Endodermal cell (in vitro differentiated cells): Measurements from ENCODE around the gene CHMP1A. TPM values are rescaled to one million over a fixed set of nuclear protein-coding genes. Genes with fewer than 3 reads are reported as not detected.
A peak's percentile ranks its signal among the peaks of the same experiment; 100 is the strongest.

Experiments used
- DNase-seq: peaks from one replicate; pipeline ENCODE4 v3.0.0-alpha.2; 2017
- H3K27ac ChIP-seq: 2 replicates; pipeline ENCODE4 v1.5.1; 2013; ENCODE audit warnings: mild to moderate bottlenecking, low read depth, low read length, moderate library complexity
- H3K27me3 ChIP-seq: 2 replicates; pipeline ENCODE4 v1.6.1; 2013; ENCODE audit warnings: mild to moderate bottlenecking, low read length, moderate library complexity; ENCODE audit not compliant: insufficient read depth, control insufficient read depth, poor library complexity, severe bottlenecking
- H3K36me3 ChIP-seq: 2 replicates; pipeline ENCODE4 v1.7.0; 2013; ENCODE audit warnings: mild to moderate bottlenecking, low read length, moderate library complexity; ENCODE audit not compliant: control insufficient read depth, insufficient read depth
- H3K4me1 ChIP-seq: one replicate; pipeline ENCODE4 v1.7.0; 2013; ENCODE audit warnings: low read length; ENCODE audit not compliant: control insufficient read depth, insufficient read depth
- H3K4me3 ChIP-seq: 2 replicates; pipeline ENCODE4 v1.5.1; 2013; ENCODE audit warnings: mild to moderate bottlenecking, low read length, moderate library complexity
- H3K9ac ChIP-seq: 2 replicates; pipeline ENCODE4 v1.6.1; 2013; ENCODE audit warnings: mild to moderate bottlenecking, low read length, moderate library complexity; ENCODE audit not compliant: poor library complexity, severe bottlenecking; ENCODE audit errors: extremely low read depth
- H3K9me3 ChIP-seq: 2 replicates; pipeline ENCODE4 v1.6.1; 2013; ENCODE audit warnings: mild to moderate bottlenecking, low read length, moderate library complexity; ENCODE audit not compliant: control insufficient read depth
- H3K27ac Mint-ChIP-seq: 2 replicates; pipeline ENCODE4 v1.8.0; 2020; ENCODE audit warnings: mixed read lengths
- H3K27me3 Mint-ChIP-seq: 2 replicates; pipeline ENCODE4 v1.8.0; 2021; ENCODE audit warnings: mild to moderate bottlenecking, mixed read lengths; ENCODE audit not compliant: insufficient read depth
- H3K36me3 Mint-ChIP-seq: 2 replicates; pipeline ENCODE4 v1.8.0; 2020; ENCODE audit warnings: low read depth, mixed read lengths
- H3K4me1 Mint-ChIP-seq: 2 replicates; pipeline ENCODE4 v1.8.0; 2020; ENCODE audit warnings: mixed read lengths
- H3K4me3 Mint-ChIP-seq: 2 replicates; pipeline ENCODE4 v1.8.0; 2020; ENCODE audit warnings: mild to moderate bottlenecking, moderate library complexity, mixed read lengths
- H3K9me3 Mint-ChIP-seq: 2 replicates; pipeline ENCODE4 v1.8.0; 2020; ENCODE audit warnings: mild to moderate bottlenecking, mixed read lengths
- WGBS, 2 experiments: methylation state at CpG; one replicate each; pipeline versions ENCODE4 v1.1.5 to v1.1.7; 2013; ENCODE audit warnings: missing lambda C conversion rate in 2 of 2, mixed read lengths in 1 of 2; ENCODE audit not compliant: insufficient coverage in 1 of 2, insufficient read length in 1 of 2; 5-methylcytosine and 5-hydroxymethylcytosine counted together
- total RNA-seq, 2 donors: library from RNA; stranded (reverse); fragmentation: NEBNext Ultra II Directional in 1 of 2; extraction: Animal tissue kit (Norgen Biotek cat#: 25700) in 1 of 2; gene quantifications; 2 replicates in 1 of 2; 3 replicates in 1 of 2; pipeline ENCODE4 v1.2.1, GENCODE V29; 2021
- TF ChIP-seq, protein P1 (sequence below): fragments of 200-600 bp; sonication (generic); conservative IDR thresholded peaks from 2 replicates; pipeline ENCODE4 v1.5.0; 2021; ENCODE audit warnings: antibody characterized with exemption, mild to moderate bottlenecking

The CHMP1A gene
- total RNA-seq, 2 donors from 2014 or later: 104 to 106 TPM

DNA sequence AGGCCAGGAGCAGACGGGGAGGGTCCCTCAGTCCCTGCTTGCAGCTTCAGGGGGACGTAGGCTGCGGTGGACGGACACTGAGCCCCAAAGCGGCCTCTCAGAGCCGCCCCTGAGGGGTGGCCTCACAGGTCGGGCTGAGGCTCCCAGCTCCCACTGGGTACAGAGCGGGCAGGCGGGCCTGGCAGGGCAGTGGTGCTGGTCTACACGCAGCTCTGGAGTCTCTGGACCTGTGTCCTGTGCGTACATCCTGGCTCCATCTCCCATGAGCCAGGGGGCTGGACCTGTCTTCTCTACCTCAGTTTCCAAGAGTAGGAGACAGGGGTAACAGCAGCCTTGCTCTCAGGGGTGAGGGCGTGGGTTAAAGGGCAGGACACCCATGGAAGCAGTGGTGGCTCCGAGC is 42.3 kb downstream of the CHMP1A start:
- DNase-seq: no peak
- Histone ChIP-seq H3K36me3 (no peaks in the 10 kb centered on the region), H3K27me3 (no peaks in the 10 kb centered on the region), H3K9me3 (no peaks in the 10 kb centered on the region), H3K27ac (no peak overlapping the region), H3K9ac (no peak overlapping the region), H3K4me1 (peaks cover 7% of the 10 kb centered on the region), H3K4me3 (no peak overlapping the region)
- Mint-ChIP-seq H3K4me3 (no peak overlapping the region), H3K27ac (no peak overlapping the region), H3K4me1 (peaks cover 10% of the 10 kb centered on the region), H3K27me3 (no peaks in the 10 kb centered on the region), H3K36me3 (no peaks in the 10 kb centered on the region), H3K9me3 (peaks cover 2% of the 10 kb centered on the region)
- TF ChIP-seq, protein P1, sequence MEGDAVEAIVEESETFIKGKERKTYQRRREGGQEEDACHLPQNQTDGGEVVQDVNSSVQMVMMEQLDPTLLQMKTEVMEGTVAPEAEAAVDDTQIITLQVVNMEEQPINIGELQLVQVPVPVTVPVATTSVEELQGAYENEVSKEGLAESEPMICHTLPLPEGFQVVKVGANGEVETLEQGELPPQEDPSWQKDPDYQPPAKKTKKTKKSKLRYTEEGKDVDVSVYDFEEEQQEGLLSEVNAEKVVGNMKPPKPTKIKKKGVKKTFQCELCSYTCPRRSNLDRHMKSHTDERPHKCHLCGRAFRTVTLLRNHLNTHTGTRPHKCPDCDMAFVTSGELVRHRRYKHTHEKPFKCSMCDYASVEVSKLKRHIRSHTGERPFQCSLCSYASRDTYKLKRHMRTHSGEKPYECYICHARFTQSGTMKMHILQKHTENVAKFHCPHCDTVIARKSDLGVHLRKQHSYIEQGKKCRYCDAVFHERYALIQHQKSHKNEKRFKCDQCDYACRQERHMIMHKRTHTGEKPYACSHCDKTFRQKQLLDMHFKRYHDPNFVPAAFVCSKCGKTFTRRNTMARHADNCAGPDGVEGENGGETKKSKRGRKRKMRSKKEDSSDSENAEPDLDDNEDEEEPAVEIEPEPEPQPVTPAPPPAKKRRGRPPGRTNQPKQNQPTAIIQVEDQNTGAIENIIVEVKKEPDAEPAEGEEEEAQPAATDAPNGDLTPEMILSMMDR: no peak
- 87 to 94% methylated on average over 6 to 13 of the region's 13 CpGs for WGBS, 2 experiments

DNA sequence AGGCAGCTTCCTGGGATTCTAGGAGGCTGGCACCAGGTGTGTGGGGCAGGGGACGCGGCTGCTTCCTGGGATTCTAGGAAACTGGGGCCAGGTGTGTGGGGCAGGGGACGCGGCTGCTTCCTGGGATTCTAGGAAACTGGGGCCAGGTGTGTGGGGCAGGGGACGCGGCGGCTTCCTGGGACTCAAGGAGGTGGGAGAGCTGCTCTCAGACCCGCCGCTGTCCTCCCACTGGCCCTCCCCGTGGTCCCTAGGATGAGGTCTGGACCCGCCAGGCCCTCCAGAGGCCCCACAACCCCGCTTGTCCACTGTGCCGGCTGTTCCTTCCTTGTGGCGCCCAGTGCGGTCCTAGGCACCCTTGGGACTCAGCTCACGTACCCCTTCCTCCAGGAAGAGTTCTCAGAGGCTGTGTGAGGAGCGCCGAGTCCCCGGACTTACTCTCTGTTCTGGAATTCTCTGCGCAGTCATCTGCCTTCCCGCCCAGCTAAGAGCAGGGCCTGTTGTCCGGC is 43.5 kb downstream of the CHMP1A start:
- Mint-ChIP-seq H3K27me3 (no peaks in the 10 kb centered on the region), H3K4me1 (peaks cover 10% of the 10 kb centered on the region), H3K27ac (no peak overlapping the region), H3K4me3 (no peak overlapping the region), H3K9me3 (peaks cover 2% of the 10 kb centered on the region), H3K36me3 (no peaks in the 10 kb centered on the region)
- Histone ChIP-seq H3K27me3 (no peaks in the 10 kb centered on the region), H3K4me3 (no peak overlapping the region), H3K9me3 (no peaks in the 10 kb centered on the region), H3K27ac (no peak overlapping the region), H3K9ac (no peak overlapping the region), H3K36me3 (no peaks in the 10 kb centered on the region), H3K4me1 (peaks cover 7% of the 10 kb centered on the region)
- TF ChIP-seq, protein P1: no peak
- WGBS, 2 experiments: 94% methylated on average over 22 of the region's 22 CpGs
- no peak for DNase-seq

DNA sequence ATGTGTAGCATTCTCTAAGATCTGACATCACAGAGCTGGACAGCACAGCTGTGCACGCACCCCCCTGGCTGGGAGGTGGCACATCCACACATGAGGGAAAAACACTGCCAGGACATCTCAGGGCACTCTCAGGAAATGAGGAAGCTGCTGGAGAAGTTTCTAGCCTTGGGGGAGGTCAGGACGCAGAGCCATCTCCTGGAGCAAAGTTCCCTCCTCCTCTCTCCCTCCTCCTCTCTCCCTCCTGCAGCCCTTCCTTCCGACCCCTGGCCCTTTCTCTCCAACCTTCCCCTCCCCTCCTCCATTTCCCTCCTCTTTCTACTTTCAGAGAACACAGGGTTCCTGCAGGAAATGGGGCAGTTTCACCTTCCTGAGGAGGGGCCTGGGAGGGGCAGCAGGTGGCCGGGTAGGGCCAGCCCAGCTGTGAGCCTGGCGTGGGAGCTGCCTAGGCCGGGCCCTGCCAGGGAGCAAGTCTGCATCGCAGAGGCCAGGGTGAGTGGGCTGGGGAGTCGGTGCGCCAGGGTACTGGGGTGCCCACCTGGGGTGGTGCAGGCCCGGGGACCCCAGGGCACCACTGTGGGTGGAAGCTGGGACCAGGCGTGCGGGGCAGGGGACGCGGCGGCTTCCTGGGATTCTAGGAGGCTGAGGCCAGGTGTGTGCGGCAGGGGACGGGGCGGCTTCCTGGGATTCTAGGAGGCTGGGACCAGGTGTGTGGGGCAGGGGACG is 44.1 kb downstream of the CHMP1A start, which contains the start of gene DPEP1:
Gene DPEP1 (plus strand): TSS at position 412 of the 723 bp plus-strand sequence. CDS start 16,769 bp downstream, outside the sequence.
- Mint-ChIP-seq H3K27me3 (no peaks in the 10 kb centered on the region), H3K4me1 (peaks cover 11% of the 10 kb centered on the region), H3K27ac (peak within 1 kb of the TSS; percentile 26), H3K36me3 (no peaks in the 10 kb centered on the region), H3K4me3 (no peak within 1 kb of the TSS), H3K9me3 (peaks cover 2% of the 10 kb centered on the region)
- Histone ChIP-seq H3K27me3 (no peaks in the 10 kb centered on the region), H3K4me1 (peaks cover 7% of the 10 kb centered on the region), H3K36me3 (no peaks in the 10 kb centered on the region), H3K9ac (no peak within 1 kb of the TSS), H3K9me3 (no peaks in the 10 kb centered on the region), H3K4me3 (no peak within 1 kb of the TSS), H3K27ac (no peak within 1 kb of the TSS)
- TF ChIP-seq, protein P1: no peak
- DNase-seq: peak; percentile 70
- 88 to 90% methylated on average over 8 to 19 of the region's 19 CpGs for WGBS, 2 experiments
